HG03558 (cell line): ENCODE measurements around the gene TUG1.

Experiments
- ATAC-seq: cut with Tn5 transposase; IDR thresholded peaks from one replicate; pipeline ENCODE4 v1.9.1; 2021; ENCODE audit warnings: moderate number of reproducible peaks; ENCODE audit not compliant: unreplicated experiment; ENCODE audit errors: extremely low read depth

Gene TUG1

GRCh38 chr22:30968924-30969531, at the start of gene TUG1:
TSS of gene TUG1 (plus strand) at chr22:30969265.
- peak; percentile 58 for ATAC-seq

- no peak for ATAC-seq
Observed at GRCh38 chr22:30919973-30920372, 49.1 kb upstream of the TUG1 start.

- no peak for ATAC-seq
Observed at GRCh38 chr22:30920407-30920806, 48.7 kb upstream of the TUG1 start.

DNA sequence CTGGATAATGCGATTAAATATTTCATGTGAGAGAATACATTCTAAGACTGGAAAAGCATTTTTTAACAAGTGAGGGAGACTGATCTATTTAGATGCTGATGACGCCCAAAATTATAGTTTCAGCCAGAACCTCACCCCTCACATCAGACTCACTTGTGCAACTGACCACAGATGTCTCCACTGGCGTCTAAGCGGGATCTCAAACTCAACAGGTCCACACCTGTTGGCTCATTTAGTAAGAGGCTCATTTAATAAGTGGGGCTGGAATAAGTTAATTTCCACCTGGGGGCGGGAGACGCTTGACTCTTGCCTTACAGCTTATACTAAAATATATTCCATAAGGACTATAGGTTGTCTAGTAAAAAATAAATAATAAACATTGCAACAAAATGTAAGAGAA, 48.0 kb upstream of the TUG1 start:
- no peak for ATAC-seq

GRCh38 chr22:30922151-30922611, 46.9 kb upstream of the TUG1 start:
- no peak for ATAC-seq

- no peak for ATAC-seq
Observed at GRCh38 chr22:30923168-30923900, 45.7 kb upstream of the TUG1 start.

DNA sequence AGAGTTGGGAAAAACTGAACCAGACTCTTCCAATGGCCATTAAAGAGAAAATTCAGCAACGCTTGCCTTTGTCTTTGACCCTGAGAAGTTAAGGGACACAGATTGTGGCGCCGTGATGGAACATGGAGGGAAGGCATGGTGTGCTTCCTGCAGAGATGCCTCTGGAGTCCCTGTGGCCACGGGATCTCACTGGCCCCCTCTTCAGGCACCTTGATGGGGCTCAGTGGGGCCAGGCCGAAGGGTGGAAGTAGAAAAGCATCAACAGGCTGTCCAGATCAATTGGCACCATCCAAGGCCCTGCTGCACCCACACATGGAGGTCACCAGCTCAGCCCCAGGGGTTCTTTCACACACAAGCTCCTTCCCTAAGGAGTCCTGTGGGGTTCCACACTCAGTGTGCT, 43.4 kb upstream of the TUG1 start:
- no peak for ATAC-seq

DNA sequence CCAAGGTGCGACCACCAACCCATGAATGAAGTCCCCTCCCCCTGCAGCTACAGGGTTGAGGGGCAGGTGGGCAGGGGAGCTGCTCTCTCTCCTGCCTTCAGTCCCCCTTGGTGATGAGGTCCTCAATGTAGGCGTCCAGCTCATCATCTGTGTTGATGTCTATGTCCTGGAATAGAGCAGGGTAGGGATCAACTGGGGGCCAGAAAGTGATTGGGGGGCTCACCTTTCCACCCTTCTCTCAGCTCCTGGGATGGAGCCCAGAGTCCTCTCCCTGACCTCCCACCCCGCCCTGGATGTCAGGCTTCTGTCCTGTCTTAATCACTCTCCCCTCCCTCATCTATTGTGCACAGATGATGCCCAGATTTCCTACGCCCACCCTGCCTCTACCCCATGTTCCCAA, 42.4 kb upstream of the TUG1 start:
- no peak for ATAC-seq

- no peak for ATAC-seq
Observed at GRCh38 chr22:30927806-30928205, 41.3 kb upstream of the TUG1 start.

- no peak for ATAC-seq
Observed at GRCh38 chr22:30928401-30928800, 40.7 kb upstream of the TUG1 start.

DNA sequence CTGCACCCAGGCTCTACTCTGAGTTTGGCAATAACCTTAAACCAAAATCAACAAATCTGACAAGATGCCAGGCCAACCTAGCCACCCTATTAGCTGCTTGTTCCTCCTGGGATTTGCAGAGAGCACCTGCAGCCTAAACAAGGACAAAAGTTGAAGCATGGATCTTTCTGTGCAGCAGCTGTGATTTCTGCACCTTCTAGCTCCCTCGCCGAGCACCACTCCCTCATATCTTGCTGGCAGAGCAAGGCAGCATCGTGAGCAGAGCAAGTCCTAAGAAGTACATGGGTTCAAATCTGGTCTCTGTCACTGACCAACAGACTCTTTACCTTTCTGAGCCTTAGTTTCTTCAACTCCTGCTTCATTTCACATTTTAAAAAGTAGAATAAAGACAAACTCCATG, 38.8 kb upstream of the TUG1 start:
- ATAC-seq, result no peak

DNA sequence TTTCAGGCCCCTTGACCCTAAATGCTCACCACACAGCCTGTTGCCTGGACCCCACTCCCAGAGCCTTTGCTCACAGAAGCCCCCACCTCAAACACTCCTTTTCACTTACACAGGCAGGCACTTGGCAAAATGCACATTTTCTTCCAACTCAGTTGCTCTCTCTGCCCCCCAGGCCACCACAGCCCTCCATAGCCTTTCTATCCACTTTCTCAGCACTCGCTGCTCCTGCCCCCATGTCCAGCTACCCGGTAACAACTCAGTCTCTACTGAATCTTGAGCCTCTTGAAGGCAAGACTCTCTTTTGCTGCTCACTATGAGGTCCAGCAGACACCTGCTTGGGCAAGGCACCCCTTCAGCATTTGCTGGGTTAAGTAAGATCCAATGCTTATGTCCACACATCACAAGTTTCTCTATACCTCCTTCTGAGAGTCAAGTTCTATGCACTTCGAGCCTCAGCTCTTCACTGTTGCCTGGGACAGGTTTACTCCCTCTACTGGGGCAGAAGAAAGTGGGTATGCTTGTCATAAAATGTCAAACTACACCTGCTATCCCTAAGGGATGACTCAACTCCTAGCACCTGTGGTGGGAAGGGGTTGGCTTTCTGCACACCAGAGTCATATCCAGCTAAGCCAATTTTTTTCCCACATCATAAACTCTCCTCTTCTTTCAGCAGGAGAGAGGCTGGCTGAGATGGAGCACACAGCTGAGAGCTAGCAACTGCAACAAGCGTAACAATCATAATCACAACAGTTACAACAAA, 37.3 kb upstream of the TUG1 start:
- no peak for ATAC-seq

DNA sequence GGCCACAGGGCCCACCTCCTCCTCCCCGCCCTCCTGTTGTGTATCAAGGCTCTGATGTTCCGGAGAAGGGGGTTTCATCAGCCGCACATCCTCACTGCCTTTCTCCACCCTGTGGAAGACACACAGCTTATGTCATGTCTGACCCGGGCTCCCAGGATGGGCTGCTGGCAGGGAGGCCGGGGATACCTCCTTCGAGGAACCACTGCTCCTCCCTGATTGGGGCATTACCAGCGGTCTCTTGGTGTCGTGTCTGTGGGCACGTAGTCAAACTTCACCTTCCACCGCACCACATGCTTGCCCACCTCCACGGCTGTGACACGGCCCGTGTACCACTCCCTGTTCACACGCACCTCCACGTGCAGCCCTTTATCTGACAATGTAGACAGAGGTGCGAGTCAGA, 36.4 kb upstream of the TUG1 start:
- no peak for ATAC-seq

DNA sequence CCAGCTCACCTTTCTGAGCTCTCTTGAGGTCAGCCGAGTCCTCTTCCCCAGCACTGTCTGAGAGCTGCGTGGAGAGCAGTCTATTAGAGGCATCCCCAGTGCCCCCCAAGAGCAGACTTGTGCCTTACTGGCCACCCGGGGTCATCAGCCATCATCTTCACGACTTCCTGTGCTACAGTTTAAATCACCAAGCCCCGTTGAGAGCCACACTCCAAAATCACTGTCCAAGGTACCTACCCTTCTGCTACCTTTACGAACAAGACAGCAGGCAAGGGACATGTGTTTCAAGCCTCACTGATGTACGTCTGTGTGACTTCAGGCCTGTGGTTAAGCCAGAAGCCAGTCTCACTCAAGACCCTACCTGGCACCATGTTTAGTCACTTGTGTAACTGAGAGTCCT, 35.6 kb upstream of the TUG1 start:
- no peak for ATAC-seq

GRCh38 chr22:30934053-30934452, 35.0 kb upstream of the TUG1 start:
- no peak for ATAC-seq

DNA sequence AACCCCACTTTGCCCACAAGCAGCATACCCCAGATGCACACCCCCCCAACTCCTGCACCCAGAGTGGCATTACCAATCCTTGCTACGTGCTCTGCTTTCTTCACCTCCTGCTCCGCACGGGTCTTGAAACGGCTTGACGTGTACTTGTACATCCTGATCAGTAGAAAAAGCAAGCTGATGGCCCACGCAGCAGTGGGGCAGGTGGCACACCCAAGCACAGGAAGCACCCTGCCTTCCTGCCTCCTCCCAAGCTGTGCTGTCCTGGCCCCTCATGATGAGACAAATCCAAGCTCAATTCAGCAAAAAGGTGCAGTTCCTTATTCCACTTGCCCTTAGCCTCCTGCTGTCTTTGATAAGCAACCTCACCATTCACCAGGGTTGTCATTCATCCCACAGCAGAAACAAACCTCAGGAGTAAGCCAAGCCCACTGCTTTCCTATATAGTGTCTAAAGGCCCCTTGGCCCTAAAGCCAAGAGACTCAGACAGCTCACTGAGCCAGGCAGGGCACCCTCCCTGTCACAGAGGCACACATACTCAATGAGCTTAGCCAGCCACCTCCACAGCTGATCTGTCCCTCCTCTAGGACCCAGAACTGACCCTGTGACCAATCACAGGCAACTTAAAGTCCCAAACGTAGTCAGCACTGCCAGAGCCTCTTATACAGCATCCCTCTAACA, 28.2 kb upstream of the TUG1 start:
- no peak for ATAC-seq

DNA sequence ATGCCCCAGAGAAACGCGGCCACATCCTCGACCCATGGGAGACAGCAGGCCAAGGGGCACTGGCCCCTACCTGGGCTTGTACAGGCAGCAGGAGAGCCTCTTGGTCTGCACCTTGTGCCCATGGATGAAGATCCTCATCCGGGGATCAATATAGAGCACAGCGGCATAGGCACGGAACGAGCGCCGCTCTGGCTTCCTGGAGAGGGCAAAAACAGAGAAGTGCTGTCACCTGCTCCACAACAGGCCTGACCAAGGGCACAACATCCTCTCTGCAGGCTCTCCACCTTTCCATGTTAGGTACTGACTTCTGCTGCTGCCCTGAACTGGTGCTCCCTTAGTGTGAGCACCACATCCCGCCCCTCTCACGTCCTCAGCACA, 27.7 kb upstream of the TUG1 start:
- no peak for ATAC-seq

DNA sequence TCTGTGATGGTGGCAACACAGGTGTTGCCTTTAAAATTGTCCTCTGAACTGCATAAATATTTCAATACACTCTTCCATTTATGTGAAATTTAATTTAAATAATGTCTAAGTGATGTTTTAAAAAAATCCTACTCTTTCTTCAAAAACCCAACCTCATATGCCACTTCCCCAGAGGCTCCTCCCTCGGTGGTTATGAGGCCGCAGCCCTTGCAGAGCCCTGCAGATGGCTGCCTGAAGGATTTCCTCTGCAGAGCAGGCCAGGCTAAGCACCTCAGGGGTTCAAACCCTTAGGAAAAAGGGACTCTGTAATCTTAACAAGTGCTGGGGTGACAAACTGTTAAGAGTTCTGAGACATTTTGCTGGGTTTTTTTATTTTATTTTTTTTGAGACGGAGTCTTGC, 25.7 kb upstream of the TUG1 start:
- no peak for ATAC-seq

GRCh38 chr22:30944986-30945385, 24.1 kb upstream of the TUG1 start:
- no peak for ATAC-seq

DNA sequence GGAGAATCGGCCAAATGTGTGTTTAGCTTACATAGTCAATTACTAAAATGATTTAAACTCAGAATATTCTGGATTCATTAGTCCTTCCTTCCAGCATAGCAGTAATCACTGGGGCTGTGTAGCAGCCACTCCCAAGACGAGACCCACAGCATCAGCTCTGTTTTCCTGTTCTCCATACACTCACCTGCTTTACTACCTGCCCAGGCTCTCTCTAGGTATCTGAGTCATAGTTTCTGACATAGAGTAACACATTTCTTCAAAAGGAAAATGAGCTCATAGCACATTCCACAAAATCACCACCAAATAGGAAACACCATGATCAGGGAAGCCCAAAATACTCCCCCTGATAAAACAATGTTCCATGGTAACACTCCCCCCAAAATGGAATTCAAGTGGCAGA, 23.4 kb upstream of the TUG1 start:
- ATAC-seq, result no peak

DNA sequence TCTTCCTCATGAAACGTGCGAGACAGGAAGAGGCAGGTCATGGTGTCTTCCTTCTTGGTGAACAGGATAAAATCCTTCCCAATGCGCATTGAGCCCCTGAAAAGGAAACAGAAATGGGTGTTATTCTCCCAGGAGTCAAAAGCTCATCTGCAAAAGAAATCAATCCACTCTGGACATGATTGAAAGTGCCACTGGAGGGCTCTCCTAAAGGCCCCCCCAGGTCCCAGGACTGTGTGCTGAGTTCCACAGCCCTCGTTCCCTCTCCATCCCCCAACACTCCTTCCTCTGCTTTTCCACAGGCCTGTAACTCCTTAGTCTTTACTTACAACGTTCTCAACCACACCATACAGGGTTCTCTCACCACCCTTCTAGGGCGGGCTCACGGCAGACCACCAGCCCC, 22.7 kb upstream of the TUG1 start:
- no peak for ATAC-seq
